ENCODE results near the gene CDK19. TPM values are rescaled to one million over a fixed set of nuclear protein-coding genes. Genes with fewer than 3 reads are reported as not detected.

The CDK19 gene
- total RNA-seq, 4 donors from 2014 or later: 10.8 to 13.2 (median 12.1) TPM

DNA sequence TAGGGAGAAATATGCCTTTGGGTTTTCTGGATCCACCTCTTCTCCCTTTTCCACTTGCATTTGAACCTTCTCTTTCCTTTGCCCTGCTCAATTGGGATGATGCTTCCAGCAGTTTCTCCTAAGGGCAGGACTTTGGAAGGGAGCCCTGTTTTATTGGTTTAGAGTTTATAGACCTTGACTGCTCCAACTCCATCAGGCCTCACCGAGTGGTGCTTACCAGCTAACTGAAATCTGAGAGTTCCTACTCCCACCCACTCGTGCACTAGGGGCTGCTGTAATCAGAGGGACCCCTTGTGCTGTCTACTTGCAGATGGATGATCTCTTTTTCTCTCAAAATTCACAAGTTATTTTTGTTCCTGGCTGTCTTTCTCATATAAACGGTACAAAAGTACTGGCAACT is 217.5 kb downstream of the CDK19 start:
- DNase-seq: no peak
- no peaks in the 10 kb centered on the region for H3K4me1 ChIP-seq
- no peak overlapping the region for H3K27ac ChIP-seq
- H3K9me3 ChIP-seq: no peaks in the 10 kb centered on the region
- TF ChIP-seq, protein P1, sequence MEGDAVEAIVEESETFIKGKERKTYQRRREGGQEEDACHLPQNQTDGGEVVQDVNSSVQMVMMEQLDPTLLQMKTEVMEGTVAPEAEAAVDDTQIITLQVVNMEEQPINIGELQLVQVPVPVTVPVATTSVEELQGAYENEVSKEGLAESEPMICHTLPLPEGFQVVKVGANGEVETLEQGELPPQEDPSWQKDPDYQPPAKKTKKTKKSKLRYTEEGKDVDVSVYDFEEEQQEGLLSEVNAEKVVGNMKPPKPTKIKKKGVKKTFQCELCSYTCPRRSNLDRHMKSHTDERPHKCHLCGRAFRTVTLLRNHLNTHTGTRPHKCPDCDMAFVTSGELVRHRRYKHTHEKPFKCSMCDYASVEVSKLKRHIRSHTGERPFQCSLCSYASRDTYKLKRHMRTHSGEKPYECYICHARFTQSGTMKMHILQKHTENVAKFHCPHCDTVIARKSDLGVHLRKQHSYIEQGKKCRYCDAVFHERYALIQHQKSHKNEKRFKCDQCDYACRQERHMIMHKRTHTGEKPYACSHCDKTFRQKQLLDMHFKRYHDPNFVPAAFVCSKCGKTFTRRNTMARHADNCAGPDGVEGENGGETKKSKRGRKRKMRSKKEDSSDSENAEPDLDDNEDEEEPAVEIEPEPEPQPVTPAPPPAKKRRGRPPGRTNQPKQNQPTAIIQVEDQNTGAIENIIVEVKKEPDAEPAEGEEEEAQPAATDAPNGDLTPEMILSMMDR (IDR thresholded peaks at IDR 0.05): no peak
- TF ChIP-seq POLR2A (IDR thresholded peaks at IDR 0.05): no peak
- no peaks in the 10 kb centered on the region for H3K36me3 ChIP-seq
- WGBS, 2 donors: 45 to 68% methylated on average over 3 of the region's 3 CpGs
- intact Hi-C loops (cut with DNase I): no loop called here
- no peaks in the 10 kb centered on the region for H3K27me3 ChIP-seq
- H3K4me3 ChIP-seq: no peak overlapping the region

DNA sequence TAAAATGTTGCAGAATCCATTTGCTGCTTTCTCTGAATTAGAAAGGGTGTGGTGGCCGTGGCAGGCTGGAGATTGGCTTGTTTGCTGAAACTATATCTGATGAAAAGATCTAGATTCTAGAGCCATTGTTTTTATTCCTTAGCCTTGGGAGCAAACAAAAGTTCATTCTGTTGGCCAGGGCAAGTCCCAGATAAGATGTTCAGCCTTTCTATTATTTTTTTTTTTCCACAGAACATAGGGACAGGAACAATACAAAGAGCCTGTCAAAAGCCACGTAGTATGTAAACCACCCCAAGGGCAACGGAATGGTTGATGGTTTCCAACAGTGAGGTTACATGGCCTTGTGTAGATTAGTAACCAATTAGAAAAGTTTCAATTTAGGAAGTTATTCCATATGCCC is 218.9 kb downstream of the CDK19 start:
- Histone ChIP-seq H3K9me3 (no peaks in the 10 kb centered on the region), H3K36me3 (no peaks in the 10 kb centered on the region), H3K4me1 (no peaks in the 10 kb centered on the region), H3K27ac (no peak overlapping the region), H3K27me3 (no peaks in the 10 kb centered on the region), H3K4me3 (no peak overlapping the region)
- no peak for TF ChIP-seq POLR2A (IDR thresholded peaks at IDR 0.05)
- TF ChIP-seq, protein P1 (IDR thresholded peaks at IDR 0.05): no peak
- WGBS, 2 donors: 50 to 61% methylated on average over 3 of the region's 3 CpGs
- DNase-seq: no peak
- intact Hi-C loops (cut with DNase I): no loop called here

DNA sequence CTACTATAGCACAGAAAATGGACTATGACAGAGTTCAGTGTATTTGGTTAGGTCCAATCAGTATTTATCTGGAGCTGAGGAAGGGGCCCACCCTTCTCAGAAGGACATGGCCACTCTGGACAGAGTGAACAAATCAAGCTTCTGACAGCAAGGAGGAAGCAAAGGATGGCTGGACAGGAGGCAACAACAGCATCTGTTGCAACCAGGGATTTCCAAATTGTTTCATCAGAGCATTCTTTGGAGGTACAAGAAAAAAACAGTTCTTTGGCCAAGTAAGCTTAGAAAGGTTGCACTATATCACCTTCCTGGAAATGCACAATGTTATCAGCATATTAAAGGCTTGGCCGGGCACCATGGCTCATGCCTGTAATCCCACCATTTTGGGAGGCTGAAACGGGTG is 220.2 kb downstream of the CDK19 start:
- H3K4me3 ChIP-seq: no peak overlapping the region
- intact Hi-C loops (cut with DNase I): no loop called here
- TF ChIP-seq, protein P1 (IDR thresholded peaks at IDR 0.05): no peak
- no peak for TF ChIP-seq POLR2A (IDR thresholded peaks at IDR 0.05)
- H3K4me1 ChIP-seq: no peaks in the 10 kb centered on the region
- no peaks in the 10 kb centered on the region for H3K36me3 ChIP-seq
- H3K9me3 ChIP-seq: no peaks in the 10 kb centered on the region
- no peak overlapping the region for H3K27ac ChIP-seq
- no peak for DNase-seq
- 80 to 94% methylated on average over 2 of the region's 2 CpGs for WGBS, 2 donors
- H3K27me3 ChIP-seq: no peaks in the 10 kb centered on the region

DNA sequence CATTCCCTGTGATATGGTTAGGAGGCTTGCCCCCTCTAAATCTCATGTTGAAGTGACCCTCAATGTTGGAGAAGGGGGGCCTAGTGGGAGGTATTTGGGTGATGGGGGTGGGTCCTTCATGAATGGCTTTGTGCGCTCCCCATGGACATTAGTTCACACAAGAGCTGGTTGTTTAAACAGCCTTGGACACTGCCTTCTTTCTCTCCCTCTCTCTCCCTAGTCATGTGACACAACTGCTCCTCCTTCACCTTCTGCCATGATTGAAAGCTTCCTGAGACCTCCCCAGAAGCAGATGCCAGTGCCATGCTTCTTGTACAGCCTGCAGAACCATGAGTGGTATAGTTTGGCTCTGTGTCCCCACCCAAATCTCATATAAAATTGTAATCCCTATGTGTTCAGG is 221.6 kb downstream of the CDK19 start:
- intact Hi-C loops (cut with DNase I): no loop called here
- TF ChIP-seq POLR2A (IDR thresholded peaks at IDR 0.05): no peak
- TF ChIP-seq, protein P1 (IDR thresholded peaks at IDR 0.05): no peak
- H3K36me3 ChIP-seq: no peaks in the 10 kb centered on the region
- no peak overlapping the region for H3K27ac ChIP-seq
- H3K9me3 ChIP-seq: no peaks in the 10 kb centered on the region
- H3K4me1 ChIP-seq: no peaks in the 10 kb centered on the region
- no peak overlapping the region for H3K4me3 ChIP-seq
- WGBS, 2 donors: 92 to 100% methylated on average over 1 of the region's 1 CpG
- H3K27me3 ChIP-seq: no peaks in the 10 kb centered on the region
- no peak for DNase-seq

DNA sequence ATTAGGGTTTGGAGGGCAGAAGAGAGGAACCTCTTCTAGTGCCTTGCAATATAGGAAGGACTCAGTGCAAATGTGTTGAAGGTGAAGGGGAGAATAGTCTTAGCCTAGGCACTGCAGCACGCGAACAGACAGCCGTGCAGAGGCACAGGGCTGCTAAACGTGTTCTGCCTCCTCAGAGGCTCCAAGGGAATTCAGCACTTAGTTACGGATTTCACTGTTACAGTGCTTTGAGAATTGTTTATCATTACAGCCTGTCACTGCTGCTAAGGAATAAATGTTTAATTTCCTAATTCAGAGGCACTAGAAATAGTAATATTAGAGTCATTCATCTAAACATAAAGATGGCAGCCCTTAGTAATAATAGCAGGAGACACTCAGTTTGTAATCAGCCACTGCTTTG is 222.5 kb downstream of the CDK19 start:
- TF ChIP-seq, protein P1 (IDR thresholded peaks at IDR 0.05): no peak
- no peak for TF ChIP-seq POLR2A (IDR thresholded peaks at IDR 0.05)
- no peak for DNase-seq
- H3K9me3 ChIP-seq: no peaks in the 10 kb centered on the region
- H3K27me3 ChIP-seq: no peaks in the 10 kb centered on the region
- intact Hi-C loops (cut with DNase I): no loop called here
- no peaks in the 10 kb centered on the region for H3K4me1 ChIP-seq
- no peak overlapping the region for H3K27ac ChIP-seq
- H3K4me3 ChIP-seq: no peak overlapping the region
- no peaks in the 10 kb centered on the region for H3K36me3 ChIP-seq
- 62 to 64% methylated on average over 5 of the region's 5 CpGs for WGBS, 2 donors
